Activated CD8-positive, alpha-beta memory T cell treated with anti-CD3 and anti-CD28 coated beads, Interleukin-2, amount 50 U/mL, for 4 hours (primary cell): ENCODE measurements around the gene BOC.

Source experiments
- DNase-seq: peaks from one replicate; pipeline ENCODE4 v3.0.0-alpha.2; 2020

BOC gene

GRCh38 chr3:113292933-113293332, 81.6 kb downstream of the BOC start:
- DNase-seq: no peak

- no peak for DNase-seq
These were observed 82.0 kb downstream of the BOC start for GRCh38 chr3:113293348-113293747.

GRCh38 chr3:113295463-113295862, 84.1 kb downstream of the BOC start:
- DNase-seq: no peak

- no peak for DNase-seq
These were observed 85.9 kb downstream of the BOC start for GRCh38 chr3:113297287-113297686.

- no peak for DNase-seq
These were observed 86.5 kb downstream of the BOC start for GRCh38 chr3:113297841-113298240.

GRCh38 chr3:113300596-113300995, 89.2 kb downstream of the BOC start:
- no peak for DNase-seq

GRCh38 chr3:113304102-113304501, 92.7 kb downstream of the BOC start:
- no peak for DNase-seq

GRCh38 chr3:113304856-113305540, 93.6 kb downstream of the BOC start:
- no peak for DNase-seq

- no peak for DNase-seq
These were observed 99.6 kb downstream of the BOC start for GRCh38 chr3:113310960-113311359.

- no peak for DNase-seq
These were observed 101.1 kb downstream of the BOC start for GRCh38 chr3:113312416-113312815.

GRCh38 chr3:113314923-113315322, 103.6 kb downstream of the BOC start:
- no peak for DNase-seq

- no peak for DNase-seq
These were observed 118.4 kb downstream of the BOC start for GRCh38 chr3:113329757-113330156.

- no peak for DNase-seq
These were observed 119.4 kb downstream of the BOC start for GRCh38 chr3:113330742-113331141.

GRCh38 chr3:113331187-113331586, 119.8 kb downstream of the BOC start:
- DNase-seq: no peak
